ENCODE data around the gene APBA1. TPM values are rescaled to one million over a fixed set of nuclear protein-coding genes. Genes with fewer than 3 reads are reported as not detected.

Gene APBA1
- total and polyA plus RNA-seq, 2 of the 4 experiments (the other 2 are of a cell fraction): 3.8 to 5.1 TPM

DNA sequence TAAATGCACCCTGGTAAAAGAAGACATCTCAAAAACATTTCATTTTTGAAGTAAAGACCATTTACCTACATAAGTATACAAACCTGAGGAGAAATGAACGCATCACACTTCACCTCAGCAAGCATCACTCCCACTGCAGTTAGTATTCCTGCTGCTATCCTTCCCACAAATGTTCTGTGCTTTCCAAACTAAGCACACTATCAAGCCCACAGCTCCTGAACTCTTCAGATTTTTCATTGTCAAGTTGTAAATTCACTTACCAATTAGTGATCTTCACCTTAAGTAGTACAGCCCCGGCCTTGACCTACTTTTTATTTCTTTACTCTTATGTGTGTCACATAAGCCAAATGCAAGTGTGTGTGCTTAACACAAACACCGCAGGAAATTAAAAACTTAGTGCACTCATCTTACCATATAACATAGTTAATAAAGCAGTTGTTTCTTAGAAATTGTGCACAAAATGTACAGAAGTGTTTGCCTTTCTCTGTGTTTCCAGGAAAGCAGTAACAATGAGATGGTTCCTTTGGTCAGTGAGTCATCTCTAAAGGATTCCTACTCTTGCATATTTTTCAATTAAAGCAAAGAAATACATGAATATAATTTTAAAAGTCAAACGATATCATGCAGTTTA is 169.4 kb downstream of the APBA1 start:
- Histone ChIP-seq H3K18ac (ENCODE audit: low read depth, low read length) (no peak overlapping the region), H3K23ac (ENCODE audit: low read depth, low read length) (no peak overlapping the region), H2AFZ (replicated peaks; ENCODE audit: low read length, poor library complexity) (no peak overlapping the region), H4K20me1 (ENCODE audit: insufficient read depth, low read length) (no peaks in the 10 kb centered on the region), H3K27me3 (ENCODE audit: control insufficient read depth, insufficient read depth, low read length) (no peaks in the 10 kb centered on the region), H4K5ac (ENCODE audit: low read depth, low read length) (no peak overlapping the region), H3K14ac (replicated peaks; ENCODE audit: low read depth, low read length) (no peak overlapping the region), H3K36me3 (ENCODE audit: control insufficient read depth, insufficient read depth, low read length) (no peaks in the 10 kb centered on the region), H2AK5ac (ENCODE audit: low read depth, low read length) (no peak overlapping the region; the same call in 1 of the 2 replicates), H2BK5ac (ENCODE audit: low read depth, low read length, poor library complexity, severe bottlenecking) (no peak overlapping the region), H3K9ac (ENCODE audit: low read depth, low read length) (no peak overlapping the region), H3K9me3 (ENCODE audit: control insufficient read depth, insufficient read depth, low read length) (no peaks in the 10 kb centered on the region), H3K4me1 (ENCODE audit: control insufficient read depth, insufficient read depth, low read length) (no peaks in the 10 kb centered on the region), H3K79me1 (ENCODE audit: low read depth in 1 of 2, low read length in 2 of 2) (0 out of 4 replicates have a peak, but pooled peaks cover 0 to 4% of the 10 kb centered on the region in 2 experiments), H2BK20ac (ENCODE audit: low read depth, low read length) (no peak overlapping the region), H2BK15ac (ENCODE audit: low read depth, low read length) (no peak overlapping the region), H2BK120ac (ENCODE audit: low read depth, low read length) (no peak overlapping the region), H3K4ac (ENCODE audit: low read depth, low read length) (no peak overlapping the region), H3K9me1 (ENCODE audit: insufficient read depth, low read length) (no peaks in the 10 kb centered on the region), H3K4me2 (ENCODE audit: low read depth, low read length) (no peak overlapping the region), H4K91ac (ENCODE audit: insufficient read depth, low read depth, low read length) (no peak overlapping the region), H4K8ac (ENCODE audit: low read depth in 2 of 2, low read length in 2 of 2) (no peak overlapping the region), H3K4me3 (ENCODE audit: insufficient read depth, low read depth, low read length) (no peak overlapping the region), H3K56ac (ENCODE audit: extremely low read depth, insufficient read depth, low read length) (no peak overlapping the region), H2AK9ac (replicated peaks; ENCODE audit: low read depth, low read length, poor library complexity) (no peak overlapping the region), H3K27ac (ENCODE audit: insufficient read depth, low read length) (no peak overlapping the region)
- POLR2A ChIA-PET (ENCODE audit: unreplicated experiment): no interaction called here
- intact Hi-C loops (cut with micrococcal nuclease) (no loop called here), dilution Hi-C loops (cut with HindIII; ENCODE audit: low sequenced_read_pairs, unreplicated experiment) (no loop called here), in situ Hi-C loops (cut with MboI; ENCODE audit: low sequenced_read_pairs) (loop anchor here (5.0 kb wide), 1 partner anchor 50 kb away; no protein-coding TSS in a partner anchor)
- DNase-seq (peak; percentile 41), ATAC-seq (ENCODE audit: low read depth) (peak; percentile 78)
- CTCF ChIA-PET: no interaction called here
- no TSS peak for BruUV-seq (replicated peaks)
- TF ChIP-seq FOS (IDR thresholded peaks at IDR 0.05; ENCODE audit: low read depth, low read length) (0 out of 2 replicates have a peak, but pooled peaks have one; percentile 14), CTCF (conservative IDR thresholded peaks at IDR 0.05; ENCODE audit: low read depth, low read length) (no peak)
- 62% methylated on average over 2 of the region's 4 CpGs; no CpG with 5 or more reads in 1 of the 2 experiments for WGBS, 2 experiments (ENCODE audit: extremely low coverage in 2 of 2, insufficient read length in 1 of 2)

Data from IMR-90 (cell line).